Loucy (cell line): Measurements from ENCODE around the gene PALS2.

Source experiments
- H2AFZ ChIP-seq: fragments of 200-600 bp; sonication (generic); 2 replicates; pipeline ENCODE4 v1.6.0; 2016; ENCODE audit warnings: antibody characterized with exemption, mild to moderate bottlenecking, low read length, moderate library complexity
- H3F3A ChIP-seq: fragments of 200-600 bp; 2 replicates; pipeline ENCODE4 v1.6.0; 2016; ENCODE audit warnings: antibody characterized with exemption, low read depth, mild to moderate bottlenecking
- H3K27me3 ChIP-seq: fragments of 200-600 bp; sonication (generic); 2 replicates; pipeline ENCODE4 v1.6.1; 2014; ENCODE audit warnings: low read length, mild to moderate bottlenecking; ENCODE audit not compliant: insufficient read depth, poor library complexity, severe bottlenecking
- H3K36me3 ChIP-seq: fragments of 200-600 bp; sonication (generic); 2 replicates; pipeline ENCODE4 v1.6.1; 2016; ENCODE audit warnings: low read length; ENCODE audit not compliant: insufficient read depth
- H3K4me1 ChIP-seq: fragments of 200-600 bp; sonication (generic); 2 replicates; pipeline ENCODE4 v1.5.1; 2014; ENCODE audit warnings: low read length, mild to moderate bottlenecking; ENCODE audit not compliant: insufficient read depth, poor library complexity, severe bottlenecking
- H3K4me2 ChIP-seq: fragments of 200-600 bp; sonication (generic); 2 replicates; pipeline ENCODE4 v1.6.0; 2014; ENCODE audit warnings: antibody characterized with exemption, low read length, low read depth, mild to moderate bottlenecking; ENCODE audit not compliant: poor library complexity, severe bottlenecking
- H3K4me3 ChIP-seq: fragments of 200-600 bp; sonication (generic); 2 replicates; pipeline ENCODE4 v1.5.1; 2014; ENCODE audit warnings: low read length, mild to moderate bottlenecking, mixed read lengths; ENCODE audit not compliant: poor library complexity, severe bottlenecking
- H3K79me2 ChIP-seq: fragments of 200-600 bp; sonication (generic); 2 replicates; pipeline ENCODE4 v1.6.1; 2014; ENCODE audit warnings: low read length; ENCODE audit not compliant: insufficient read depth
- H3K9ac ChIP-seq: fragments of 200-600 bp; sonication (generic); 2 replicates; pipeline ENCODE4 v1.6.0; 2014; ENCODE audit warnings: mild to moderate bottlenecking, low read depth, low read length, moderate library complexity; ENCODE audit not compliant: poor library complexity, severe bottlenecking
- H3K9me2 ChIP-seq: fragments of 200-600 bp; sonication (generic); replicated peaks from 2 replicates; pipeline ENCODE4 v1.6.1; 2016; ENCODE audit warnings: low read depth, low read length, mixed read lengths
- H3K9me3 ChIP-seq: fragments of 200-600 bp; sonication (generic); 2 replicates; pipeline ENCODE4 v1.6.1; 2014; ENCODE audit warnings: mild to moderate bottlenecking, antibody characterized with exemption, low read length, low read depth; ENCODE audit not compliant: insufficient read depth
- H4K20me1 ChIP-seq: fragments of 200-600 bp; sonication (generic); 2 replicates; pipeline ENCODE4 v1.6.0; 2014; ENCODE audit warnings: antibody characterized with exemption, low read length, mild to moderate bottlenecking; ENCODE audit not compliant: insufficient read depth, poor library complexity, severe bottlenecking
- EZH2phosphoT487 ChIP-seq: fragments of 200-600 bp; IDR thresholded peaks from 2 replicates; pipeline ENCODE4 v1.6.1; 2018; ENCODE audit warnings: antibody characterized with exemption, mild to moderate bottlenecking, moderate library complexity, borderline replicate concordance
- TF ChIP-seq, protein P1 (sequence below): fragments of 200-600 bp; sonication (generic); conservative IDR thresholded peaks from 2 replicates; pipeline ENCODE4 v1.5.1; 2014; ENCODE audit warnings: mild to moderate bottlenecking, antibody characterized with exemption, low read length

Gene PALS2

DNA sequence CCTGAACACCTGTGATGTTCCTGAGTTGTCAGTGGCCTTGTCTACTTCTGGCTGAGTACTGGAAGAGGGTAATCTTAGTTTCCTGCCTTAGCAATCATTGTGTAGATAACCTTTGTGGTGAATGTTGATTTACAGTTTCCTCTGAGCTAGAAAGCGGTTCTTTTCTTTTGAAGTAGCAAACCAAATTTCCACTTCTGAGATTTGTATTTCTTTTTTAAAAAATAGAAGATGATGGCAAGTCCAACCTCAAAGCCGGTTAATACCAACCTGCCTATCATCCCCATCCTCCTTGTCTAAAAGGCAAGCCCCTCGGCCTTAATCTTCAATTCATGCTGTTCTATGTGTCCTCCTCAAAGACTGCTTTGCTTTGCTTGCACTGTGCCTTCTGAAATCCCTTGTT is 12.5 kb upstream of the PALS2 start:
- H2AFZ ChIP-seq, result no peak overlapping the region
- H3K4me1 ChIP-seq, result no peaks in the 10 kb centered on the region
- no peaks in the 10 kb centered on the region for H3K9me3 ChIP-seq
- H3K27me3 ChIP-seq, result peaks cover 51% of the 10 kb centered on the region
- no peaks in the 10 kb centered on the region for H3K79me2 ChIP-seq
- H3K9ac ChIP-seq, result no peak overlapping the region
- H3K9me2 ChIP-seq, result no peaks in the 10 kb centered on the region
- no peaks in the 10 kb centered on the region for H3K36me3 ChIP-seq
- TF ChIP-seq EZH2phosphoT487, result no peak
- TF ChIP-seq, protein P1, sequence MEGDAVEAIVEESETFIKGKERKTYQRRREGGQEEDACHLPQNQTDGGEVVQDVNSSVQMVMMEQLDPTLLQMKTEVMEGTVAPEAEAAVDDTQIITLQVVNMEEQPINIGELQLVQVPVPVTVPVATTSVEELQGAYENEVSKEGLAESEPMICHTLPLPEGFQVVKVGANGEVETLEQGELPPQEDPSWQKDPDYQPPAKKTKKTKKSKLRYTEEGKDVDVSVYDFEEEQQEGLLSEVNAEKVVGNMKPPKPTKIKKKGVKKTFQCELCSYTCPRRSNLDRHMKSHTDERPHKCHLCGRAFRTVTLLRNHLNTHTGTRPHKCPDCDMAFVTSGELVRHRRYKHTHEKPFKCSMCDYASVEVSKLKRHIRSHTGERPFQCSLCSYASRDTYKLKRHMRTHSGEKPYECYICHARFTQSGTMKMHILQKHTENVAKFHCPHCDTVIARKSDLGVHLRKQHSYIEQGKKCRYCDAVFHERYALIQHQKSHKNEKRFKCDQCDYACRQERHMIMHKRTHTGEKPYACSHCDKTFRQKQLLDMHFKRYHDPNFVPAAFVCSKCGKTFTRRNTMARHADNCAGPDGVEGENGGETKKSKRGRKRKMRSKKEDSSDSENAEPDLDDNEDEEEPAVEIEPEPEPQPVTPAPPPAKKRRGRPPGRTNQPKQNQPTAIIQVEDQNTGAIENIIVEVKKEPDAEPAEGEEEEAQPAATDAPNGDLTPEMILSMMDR, result no peak
- H3F3A ChIP-seq, result no peaks in the 10 kb centered on the region
- no peak overlapping the region for H3K4me3 ChIP-seq
- H4K20me1 ChIP-seq, result no peaks in the 10 kb centered on the region
- H3K4me2 ChIP-seq, result no peak overlapping the region

DNA sequence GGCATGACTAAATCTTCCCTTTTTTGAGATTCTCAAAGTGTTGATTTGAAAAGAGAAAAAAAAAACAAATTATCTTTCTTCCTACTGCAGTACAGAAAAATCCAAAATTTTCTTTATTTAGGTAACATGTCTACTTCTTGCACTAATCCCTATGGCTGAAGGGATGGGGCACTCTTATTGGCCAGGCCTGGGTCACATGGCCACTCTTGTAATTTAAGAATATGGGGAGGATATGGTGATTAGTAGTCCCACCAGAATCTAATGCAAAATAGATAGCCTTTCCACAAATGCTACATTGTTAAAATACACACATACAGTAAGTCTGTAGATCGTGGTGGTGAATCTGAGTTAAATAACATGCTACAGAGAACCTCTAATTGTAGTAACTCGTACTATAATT is 7.0 kb upstream of the PALS2 start:
- H3K9ac ChIP-seq, result no peak overlapping the region
- no peak for TF ChIP-seq EZH2phosphoT487
- TF ChIP-seq, protein P1, result no peak
- H3K9me3 ChIP-seq, result no peaks in the 10 kb centered on the region
- H3K4me2 ChIP-seq, result no peak overlapping the region
- H3K9me2 ChIP-seq, result no peaks in the 10 kb centered on the region; the same call in 1 of the 2 replicates
- H3K4me3 ChIP-seq, result no peak overlapping the region
- H4K20me1 ChIP-seq, result no peaks in the 10 kb centered on the region
- peaks cover 46% of the 10 kb centered on the region for H3K27me3 ChIP-seq
- no peak overlapping the region for H2AFZ ChIP-seq
- H3K36me3 ChIP-seq, result no peaks in the 10 kb centered on the region
- no peaks in the 10 kb centered on the region for H3K79me2 ChIP-seq
- no peaks in the 10 kb centered on the region for H3K4me1 ChIP-seq
- H3F3A ChIP-seq, result no peaks in the 10 kb centered on the region

DNA sequence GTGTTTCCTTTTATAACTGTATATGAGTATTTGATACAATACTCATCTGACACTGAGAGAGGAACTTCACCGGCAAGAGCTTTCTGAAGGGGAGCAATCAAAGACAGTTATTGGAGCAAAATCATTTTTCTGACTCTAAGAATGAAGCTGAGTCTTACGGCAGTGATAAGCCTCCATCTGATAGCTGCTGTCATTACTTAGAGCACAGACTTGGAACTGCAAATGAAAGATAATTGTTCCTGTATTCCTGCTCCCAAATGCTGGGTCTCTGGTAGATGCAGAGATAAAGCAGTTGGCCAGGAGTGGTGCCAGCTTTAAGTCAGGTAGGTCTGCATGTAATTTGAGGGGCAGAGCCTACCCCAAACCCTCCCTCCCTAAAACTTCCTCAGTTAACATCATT is 2.3 kb upstream of the PALS2 start:
- Histone ChIP-seq H3K36me3 (no peaks in the 10 kb centered on the region), H3K9ac (no peak overlapping the region), H2AFZ (no peak overlapping the region), H3K4me2 (no peak overlapping the region), H3K27me3 (peaks cover 42% of the 10 kb centered on the region), H3K79me2 (peaks cover 21% of the 10 kb centered on the region), H4K20me1 (peaks cover 16% of the 10 kb centered on the region), H3F3A (no peaks in the 10 kb centered on the region), H3K4me1 (peaks cover 25% of the 10 kb centered on the region), H3K9me3 (no peaks in the 10 kb centered on the region), H3K4me3 (no peak overlapping the region), H3K9me2 (no peaks in the 10 kb centered on the region; the same call in 1 of the 2 replicates)
- no peak for TF ChIP-seq EZH2phosphoT487
- TF ChIP-seq, protein P1, result no peak
